ENCODE data around the gene GATAD2A. TPM values are rescaled to one million over a fixed set of nuclear protein-coding genes. Genes with fewer than 3 reads are reported as not detected.

Gene GATAD2A
- total RNA-seq, 1 experiment from 2014 or later, result 189 TPM

GRCh38 chr19:19426216-19426615, 20.7 kb downstream of the GATAD2A start:
- Histone ChIP-seq H3K79me2 (ENCODE audit: insufficient read depth, low read length) (peaks cover 88% of the 10 kb centered on the region; the same call in 1 of the 2 replicates), H3K14ac (ENCODE audit: insufficient read depth, low read length) (no peak overlapping the region), H4K8ac (replicated peaks; ENCODE audit: insufficient read length, low read depth, low read length) (no peak overlapping the region), H2AFZ (ENCODE audit: low read length) (no peak overlapping the region), H3K27ac (ENCODE audit: insufficient read length, low read depth, low read length) (no peak overlapping the region), H3K4ac (ENCODE audit: low read depth, low read length) (no peak overlapping the region), H3K23ac (ENCODE audit: insufficient read length, low read depth, low read length) (no peak overlapping the region), H3K9ac (ENCODE audit: extremely low read depth, insufficient read length, low read length) (no peak overlapping the region), H2BK120ac (ENCODE audit: low read depth, low read length, poor library complexity, severe bottlenecking) (no peak overlapping the region), H3K18ac (ENCODE audit: insufficient read length, low read depth, low read length) (no peak overlapping the region), H2AK5ac (ENCODE audit: insufficient read length, low read length) (no peak overlapping the region), H3K27me3 (ENCODE audit: insufficient read depth, low read length) (no peaks in the 10 kb centered on the region), H4K91ac (ENCODE audit: insufficient read length, low read depth, low read length) (no peak overlapping the region), H2BK15ac (ENCODE audit: low read depth, low read length) (no peak overlapping the region), H3K4me2 (ENCODE audit: insufficient read depth, insufficient read length, low read length) (no peak overlapping the region), H2BK12ac (ENCODE audit: insufficient read length, low read depth, low read length) (no peak overlapping the region), H4K5ac (ENCODE audit: insufficient read length, low read depth, low read length) (no peak overlapping the region), H4K20me1 (ENCODE audit: control insufficient read depth, insufficient read depth, insufficient read length) (peaks cover 3% of the 10 kb centered on the region), H3K56ac (ENCODE audit: insufficient read length, low read depth, low read length) (no peak overlapping the region), H3K79me1 (ENCODE audit: insufficient read depth, low read depth, low read length, poor library complexity, severe bottlenecking) (peaks cover 28% of the 10 kb centered on the region), H3K9me3 (ENCODE audit: control insufficient read depth, low read depth, low read length) (no peaks in the 10 kb centered on the region), H3K23me2 (ENCODE audit: insufficient read length, low read depth, low read length, poor library complexity, severe bottlenecking) (no peaks in the 10 kb centered on the region), H2BK5ac (ENCODE audit: insufficient read length, low read length) (no peak overlapping the region), H3K4me1 (ENCODE audit: insufficient read depth, low read length) (peaks cover 2% of the 10 kb centered on the region; the same call in 1 of the 2 replicates), H2BK20ac (ENCODE audit: low read depth, low read length, poor library complexity, severe bottlenecking) (no peak overlapping the region), H3T11ph (ENCODE audit: low read length) (no peak overlapping the region)
- DNase-seq, result no peak
- H3K9me3 Mint-ChIP-seq, result no peaks in the 10 kb centered on the region
- TF ChIP-seq, protein P1, sequence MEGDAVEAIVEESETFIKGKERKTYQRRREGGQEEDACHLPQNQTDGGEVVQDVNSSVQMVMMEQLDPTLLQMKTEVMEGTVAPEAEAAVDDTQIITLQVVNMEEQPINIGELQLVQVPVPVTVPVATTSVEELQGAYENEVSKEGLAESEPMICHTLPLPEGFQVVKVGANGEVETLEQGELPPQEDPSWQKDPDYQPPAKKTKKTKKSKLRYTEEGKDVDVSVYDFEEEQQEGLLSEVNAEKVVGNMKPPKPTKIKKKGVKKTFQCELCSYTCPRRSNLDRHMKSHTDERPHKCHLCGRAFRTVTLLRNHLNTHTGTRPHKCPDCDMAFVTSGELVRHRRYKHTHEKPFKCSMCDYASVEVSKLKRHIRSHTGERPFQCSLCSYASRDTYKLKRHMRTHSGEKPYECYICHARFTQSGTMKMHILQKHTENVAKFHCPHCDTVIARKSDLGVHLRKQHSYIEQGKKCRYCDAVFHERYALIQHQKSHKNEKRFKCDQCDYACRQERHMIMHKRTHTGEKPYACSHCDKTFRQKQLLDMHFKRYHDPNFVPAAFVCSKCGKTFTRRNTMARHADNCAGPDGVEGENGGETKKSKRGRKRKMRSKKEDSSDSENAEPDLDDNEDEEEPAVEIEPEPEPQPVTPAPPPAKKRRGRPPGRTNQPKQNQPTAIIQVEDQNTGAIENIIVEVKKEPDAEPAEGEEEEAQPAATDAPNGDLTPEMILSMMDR (conservative IDR thresholded peaks at IDR 0.05), result no peak
- H3K27ac Mint-ChIP-seq, result peak overlapping the region in 1 of 3 experiments; percentile 28; a peak in 1 of 7 replicates
- 0 out of 2 replicates have a peak, but pooled peaks cover 1% of the 10 kb centered on the region for H3K27me3 Mint-ChIP-seq (ENCODE audit: low read depth)
- peaks cover 35 to 51% of the 10 kb centered on the region in 2 experiments for H3K4me1 Mint-ChIP-seq
- H3K4me3 Mint-ChIP-seq, result no peak overlapping the region
- H3K36me3 Mint-ChIP-seq (ENCODE audit: insufficient read depth in 1 of 3, low read depth in 3 of 3), result peaks cover 0 to 11% (median 5%) of the 10 kb centered on the region in 3 experiments; a peak in 4 of 7 replicates
- no CpG with 5 or more reads among the region's 6 CpGs for WGBS (ENCODE audit: extremely low coverage, insufficient read length, low lambda C conversion rate)
